HG03066 (cell line): Measurements from ENCODE around the gene GLRX3.
A peak's percentile ranks its signal among the peaks of the same experiment; 100 is the strongest.

Experiments used
- ATAC-seq: cut with Tn5 transposase; IDR thresholded peaks from one replicate; pipeline ENCODE4 v1.9.1; 2021; ENCODE audit warnings: low read depth; ENCODE audit not compliant: unreplicated experiment

GLRX3 gene

GRCh38 chr10:130137090-130137448 lies 878 bp downstream of the GLRX3 start:
- ATAC-seq = no peak

- no peak for ATAC-seq
Measured at GRCh38 chr10:130137659-130138478, 1.7 kb downstream of the GLRX3 start.

GRCh38 chr10:130138479-130138866 lies 2.3 kb downstream of the GLRX3 start:
- ATAC-seq = no peak

GRCh38 chr10:130140425-130140824 lies 4.2 kb downstream of the GLRX3 start:
- peak; percentile 19 for ATAC-seq

GRCh38 chr10:130141038-130141437 lies 4.8 kb downstream of the GLRX3 start:
- no peak for ATAC-seq

- peak; percentile 24 for ATAC-seq
Measured at GRCh38 chr10:130141460-130141859, 5.3 kb downstream of the GLRX3 start.

- peak; percentile 87 for ATAC-seq
Measured at GRCh38 chr10:130141878-130142277, 5.7 kb downstream of the GLRX3 start.

GRCh38 chr10:130146042-130146441 lies 9.9 kb downstream of the GLRX3 start:
- no peak for ATAC-seq

- no peak for ATAC-seq
Measured at GRCh38 chr10:130159192-130159794, 23.1 kb downstream of the GLRX3 start.

GRCh38 chr10:130160775-130161174 lies 24.6 kb downstream of the GLRX3 start:
- no peak for ATAC-seq

GRCh38 chr10:130161331-130161730 lies 25.1 kb downstream of the GLRX3 start:
- no peak for ATAC-seq

GRCh38 chr10:130167193-130167592 lies 31.0 kb downstream of the GLRX3 start:
- no peak for ATAC-seq

- ATAC-seq = no peak
Measured at GRCh38 chr10:130167707-130168106, 31.5 kb downstream of the GLRX3 start.

GRCh38 chr10:130169136-130169859 lies 33.1 kb downstream of the GLRX3 start:
- ATAC-seq = no peak

- ATAC-seq = no peak
Measured at GRCh38 chr10:130171196-130171595, 35.0 kb downstream of the GLRX3 start.

GRCh38 chr10:130174328-130174727 lies 38.1 kb downstream of the GLRX3 start:
- ATAC-seq = no peak

- ATAC-seq = no peak
Measured at GRCh38 chr10:130175074-130175473, 38.9 kb downstream of the GLRX3 start.

GRCh38 chr10:130177250-130177649 lies 41.1 kb downstream of the GLRX3 start:
- ATAC-seq = no peak

- ATAC-seq = no peak
Measured at GRCh38 chr10:130179640-130180039, 43.4 kb downstream of the GLRX3 start.

- ATAC-seq = no peak
Measured at GRCh38 chr10:130180416-130180815, 44.2 kb downstream of the GLRX3 start.

GRCh38 chr10:130181858-130182257 lies 45.7 kb downstream of the GLRX3 start:
- no peak for ATAC-seq

- ATAC-seq = no peak
Measured at GRCh38 chr10:130185591-130185990, 49.4 kb downstream of the GLRX3 start.
